Neuronal stem cell (in vitro differentiated cells): ENCODE data around the gene METTL6.
A peak's percentile ranks its signal among the peaks of the same experiment; 100 is the strongest.

Experiments
- DNase-seq: peaks from one replicate; pipeline ENCODE4 v3.0.0-alpha.2; 2013; ENCODE audit warnings: low spot score
- H2AFZ ChIP-seq: one replicate; pipeline ENCODE4 v1.6.1; 2013; ENCODE audit warnings: mild to moderate bottlenecking, low read length, inconsistent platforms
- H2AK5ac ChIP-seq: 2 replicates; pipeline ENCODE4 v1.6.1; 2013; ENCODE audit warnings: low read depth, mild to moderate bottlenecking, inconsistent platforms, low read length, moderate library complexity, mixed read lengths
- H2BK120ac ChIP-seq: 2 replicates; pipeline ENCODE4 v1.6.1; 2013; ENCODE audit warnings: low read depth, mild to moderate bottlenecking, inconsistent platforms, low read length, moderate library complexity, mixed read lengths
- H2BK12ac ChIP-seq: one replicate; pipeline ENCODE4 v1.6.1; 2013; ENCODE audit warnings: low read length, inconsistent platforms
- H2BK15ac ChIP-seq: 2 replicates; pipeline ENCODE4 v1.6.1; 2013; ENCODE audit warnings: mild to moderate bottlenecking, low read length, inconsistent platforms, mixed read lengths
- H2BK5ac ChIP-seq: one replicate; pipeline ENCODE4 v1.6.1; 2013; ENCODE audit warnings: inconsistent platforms, mild to moderate bottlenecking, low read length, moderate library complexity
- H3K14ac ChIP-seq: one replicate; pipeline ENCODE4 v1.6.1; 2013; ENCODE audit warnings: low read length, inconsistent platforms
- H3K18ac ChIP-seq: 2 replicates; pipeline ENCODE4 v1.6.1; 2013; ENCODE audit warnings: low read length, inconsistent platforms
- H3K23ac ChIP-seq: 2 replicates; pipeline ENCODE4 v1.6.1; 2013; ENCODE audit warnings: low read depth, mild to moderate bottlenecking, mixed read lengths, low read length, inconsistent platforms; ENCODE audit not compliant: poor library complexity
- H3K27ac ChIP-seq: replicated peaks from 3 replicates; pipeline ENCODE4 v1.5.1; 2013; ENCODE audit warnings: low read length, inconsistent platforms
- H3K27me3 ChIP-seq, 3 experiments: 2 replicates each; pipeline ENCODE4 v1.6.1; 2013; ENCODE audit warnings: low read length in 3 of 3, mild to moderate bottlenecking in 2 of 3, inconsistent platforms in 1 of 3, low read depth in 1 of 3, mixed read lengths in 1 of 3, moderate library complexity in 1 of 3; ENCODE audit not compliant: control insufficient read depth in 3 of 3, insufficient read depth in 3 of 3
- H3K36me3 ChIP-seq, 2 donors: replicated peaks in 1 of 2; 2 replicates each; pipeline ENCODE4 v1.6.1; 2013; ENCODE audit warnings: low read length in 2 of 2; ENCODE audit not compliant: control insufficient read depth in 2 of 2, insufficient read depth in 2 of 2
- H3K4ac ChIP-seq: 2 replicates; pipeline ENCODE4 v1.6.1; 2013; ENCODE audit warnings: inconsistent platforms, mild to moderate bottlenecking, low read length, moderate library complexity
- H3K4me1 ChIP-seq, 2 donors: 1 replicate in 1 of 2; 2 replicates in 1 of 2; pipeline ENCODE4 v1.6.1; 2013; ENCODE audit warnings: low read length in 2 of 2, low read depth in 1 of 2; ENCODE audit not compliant: control insufficient read depth in 2 of 2, insufficient read depth in 1 of 2
- H3K4me2 ChIP-seq: one replicate; pipeline ENCODE4 v1.6.1; 2013; ENCODE audit warnings: mild to moderate bottlenecking, low read length, inconsistent platforms; ENCODE audit not compliant: insufficient read depth, poor library complexity, severe bottlenecking
- H3K4me3 ChIP-seq, 2 donors: 2 replicates each; pipeline ENCODE4 v1.5.1; 2013; ENCODE audit warnings: low read length in 2 of 2, mild to moderate bottlenecking in 2 of 2, inconsistent platforms in 1 of 2, moderate library complexity in 1 of 2
- H3K79me1 ChIP-seq: one replicate; pipeline ENCODE4 v1.6.1; 2013; ENCODE audit warnings: low read depth, mild to moderate bottlenecking, inconsistent platforms, low read length, moderate library complexity
- H3K9ac ChIP-seq: one replicate; pipeline ENCODE4 v1.6.1; 2013; ENCODE audit warnings: mild to moderate bottlenecking, low read depth, low read length, inconsistent platforms; ENCODE audit not compliant: poor library complexity
- H3K9me3 ChIP-seq, 2 donors: replicated peaks in 1 of 2; 2 replicates each; pipeline versions ENCODE3 to v1.6.1; 2013; ENCODE audit warnings: low read length in 2 of 2, mild to moderate bottlenecking in 2 of 2, inconsistent platforms in 1 of 2, low read depth in 1 of 2, mixed read lengths in 1 of 2, moderate library complexity in 1 of 2; ENCODE audit not compliant: control insufficient read depth in 2 of 2, insufficient read depth in 1 of 2
- H4K8ac ChIP-seq: one replicate; pipeline ENCODE4 v1.6.1; 2013; ENCODE audit warnings: low read depth, mild to moderate bottlenecking, inconsistent platforms, low read length, moderate library complexity
- H4K91ac ChIP-seq: one replicate; pipeline ENCODE4 v1.6.1; 2013; ENCODE audit warnings: low read length, low read depth, mild to moderate bottlenecking, inconsistent platforms; ENCODE audit not compliant: poor library complexity
- WGBS, 2 donors: extraction: QIAGEN DNeasy Blood & Tissue Kit; methylation state at CpG; one replicate each; pipeline ENCODE4 v1.1.7; 2013; ENCODE audit warnings: missing lambda C conversion rate in 2 of 2, mixed read lengths in 1 of 2; ENCODE audit not compliant: insufficient read length in 2 of 2, insufficient replicate concordance in 1 of 2; ENCODE audit errors: extremely low coverage in 2 of 2; 5-methylcytosine and 5-hydroxymethylcytosine counted together

METTL6 gene

GRCh38 chr3:15375461-15376000, 51.8 kb downstream of the METTL6 start:
- Histone ChIP-seq H4K91ac (no peak overlapping the region), H4K8ac (no peak overlapping the region), H3K9me3 (no peaks in the 10 kb centered on the region), H2BK5ac (no peak overlapping the region), H2BK15ac (no peak overlapping the region), H3K23ac (no peak overlapping the region), H3K4me3 (no peak overlapping the region), H3K4me2 (no peak overlapping the region), H3K14ac (no peak overlapping the region), H2AK5ac (no peak overlapping the region), H3K4me1 (peaks cover 0 to 2% of the 10 kb centered on the region in 2 donors), H3K79me1 (no peaks in the 10 kb centered on the region), H3K4ac (no peak overlapping the region), H3K27me3 (peaks cover 0 to 4% (median 0%) of the 10 kb centered on the region in 3 experiments), H3K36me3 (no peaks in the 10 kb centered on the region), H2BK12ac (no peak overlapping the region), H3K18ac (no peak overlapping the region), H2BK120ac (no peak overlapping the region), H2AFZ (no peak overlapping the region), H3K27ac (no peak overlapping the region), H3K9ac (peak overlapping the region; percentile 50)
- no peak for DNase-seq
- no CpG with 5 or more reads among the region's 22 CpGs for WGBS, 2 donors

- Histone ChIP-seq H4K91ac (no peak overlapping the region), H2AFZ (no peak overlapping the region), H3K4ac (no peak overlapping the region), H3K27me3 (peaks cover 0 to 7% (median 0%) of the 10 kb centered on the region in 3 experiments), H3K9ac (no peak overlapping the region), H3K9me3 (no peaks in the 10 kb centered on the region), H4K8ac (no peak overlapping the region), H3K36me3 (no peaks in the 10 kb centered on the region), H2BK12ac (no peak overlapping the region), H3K79me1 (no peaks in the 10 kb centered on the region), H3K4me1 (peaks cover 0 to 1% of the 10 kb centered on the region in 2 donors), H3K18ac (no peak overlapping the region), H2BK5ac (no peak overlapping the region), H2BK15ac (no peak overlapping the region), H3K23ac (no peak overlapping the region), H2BK120ac (no peak overlapping the region), H3K27ac (no peak overlapping the region), H2AK5ac (no peak overlapping the region), H3K14ac (no peak overlapping the region), H3K4me2 (no peak overlapping the region), H3K4me3 (no peak overlapping the region)
- no peak for DNase-seq
- WGBS, 2 donors: no CpG with 5 or more reads among the region's 4 CpGs
These were observed 54.4 kb downstream of the METTL6 start for GRCh38 chr3:15372918-15373317.

GRCh38 chr3:15368561-15369135, 58.7 kb downstream of the METTL6 start:
- Histone ChIP-seq H3K27me3 (peaks cover 0 to 7% (median 0%) of the 10 kb centered on the region in 3 experiments), H3K79me1 (no peaks in the 10 kb centered on the region), H4K8ac (no peak overlapping the region), H3K36me3 (no peaks in the 10 kb centered on the region), H2BK5ac (no peak overlapping the region), H3K14ac (no peak overlapping the region), H2BK12ac (no peak overlapping the region), H3K4ac (no peak overlapping the region), H3K4me2 (no peak overlapping the region), H3K4me1 (no peaks in the 10 kb centered on the region), H3K9me3 (peaks cover 0 to 2% of the 10 kb centered on the region in 2 donors), H4K91ac (no peak overlapping the region), H3K18ac (no peak overlapping the region), H2BK15ac (no peak overlapping the region), H3K4me3 (no peak overlapping the region), H2BK120ac (no peak overlapping the region), H3K9ac (no peak overlapping the region), H3K27ac (no peak overlapping the region), H3K23ac (no peak overlapping the region), H2AK5ac (no peak overlapping the region), H2AFZ (peak overlapping the region; percentile 43)
- no peak for DNase-seq
- WGBS, 2 donors: no CpG with 5 or more reads among the region's 6 CpGs

- Histone ChIP-seq H2BK15ac (no peak overlapping the region), H2AFZ (no peak overlapping the region), H3K36me3 (no peaks in the 10 kb centered on the region), H3K9ac (no peak overlapping the region), H2AK5ac (no peak overlapping the region), H3K23ac (no peak overlapping the region), H3K14ac (no peak overlapping the region), H3K4me2 (no peak overlapping the region), H3K4ac (no peak overlapping the region), H3K9me3 (peaks cover 0 to 2% of the 10 kb centered on the region in 2 donors), H3K27me3 (peaks cover 0 to 4% (median 0%) of the 10 kb centered on the region in 3 experiments), H2BK120ac (no peak overlapping the region), H3K18ac (no peak overlapping the region), H3K79me1 (no peaks in the 10 kb centered on the region), H4K91ac (no peak overlapping the region), H3K27ac (no peak overlapping the region), H4K8ac (no peak overlapping the region), H3K4me3 (no peak overlapping the region), H3K4me1 (no peaks in the 10 kb centered on the region), H2BK12ac (no peak overlapping the region), H2BK5ac (no peak overlapping the region)
- no CpG with 5 or more reads among the region's 1 CpG for WGBS, 2 donors
- DNase-seq: no peak
These were observed 60.3 kb downstream of the METTL6 start for GRCh38 chr3:15367059-15367458.
